Measurements from ENCODE around the gene SCAPER.

The SCAPER gene, protein sequence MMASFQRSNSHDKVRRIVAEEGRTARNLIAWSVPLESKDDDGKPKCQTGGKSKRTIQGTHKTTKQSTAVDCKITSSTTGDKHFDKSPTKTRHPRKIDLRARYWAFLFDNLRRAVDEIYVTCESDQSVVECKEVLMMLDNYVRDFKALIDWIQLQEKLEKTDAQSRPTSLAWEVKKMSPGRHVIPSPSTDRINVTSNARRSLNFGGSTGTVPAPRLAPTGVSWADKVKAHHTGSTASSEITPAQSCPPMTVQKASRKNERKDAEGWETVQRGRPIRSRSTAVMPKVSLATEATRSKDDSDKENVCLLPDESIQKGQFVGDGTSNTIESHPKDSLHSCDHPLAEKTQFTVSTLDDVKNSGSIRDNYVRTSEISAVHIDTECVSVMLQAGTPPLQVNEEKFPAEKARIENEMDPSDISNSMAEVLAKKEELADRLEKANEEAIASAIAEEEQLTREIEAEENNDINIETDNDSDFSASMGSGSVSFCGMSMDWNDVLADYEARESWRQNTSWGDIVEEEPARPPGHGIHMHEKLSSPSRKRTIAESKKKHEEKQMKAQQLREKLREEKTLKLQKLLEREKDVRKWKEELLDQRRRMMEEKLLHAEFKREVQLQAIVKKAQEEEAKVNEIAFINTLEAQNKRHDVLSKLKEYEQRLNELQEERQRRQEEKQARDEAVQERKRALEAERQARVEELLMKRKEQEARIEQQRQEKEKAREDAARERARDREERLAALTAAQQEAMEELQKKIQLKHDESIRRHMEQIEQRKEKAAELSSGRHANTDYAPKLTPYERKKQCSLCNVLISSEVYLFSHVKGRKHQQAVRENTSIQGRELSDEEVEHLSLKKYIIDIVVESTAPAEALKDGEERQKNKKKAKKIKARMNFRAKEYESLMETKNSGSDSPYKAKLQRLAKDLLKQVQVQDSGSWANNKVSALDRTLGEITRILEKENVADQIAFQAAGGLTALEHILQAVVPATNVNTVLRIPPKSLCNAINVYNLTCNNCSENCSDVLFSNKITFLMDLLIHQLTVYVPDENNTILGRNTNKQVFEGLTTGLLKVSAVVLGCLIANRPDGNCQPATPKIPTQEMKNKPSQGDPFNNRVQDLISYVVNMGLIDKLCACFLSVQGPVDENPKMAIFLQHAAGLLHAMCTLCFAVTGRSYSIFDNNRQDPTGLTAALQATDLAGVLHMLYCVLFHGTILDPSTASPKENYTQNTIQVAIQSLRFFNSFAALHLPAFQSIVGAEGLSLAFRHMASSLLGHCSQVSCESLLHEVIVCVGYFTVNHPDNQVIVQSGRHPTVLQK (N-terminal part only)

DNA sequence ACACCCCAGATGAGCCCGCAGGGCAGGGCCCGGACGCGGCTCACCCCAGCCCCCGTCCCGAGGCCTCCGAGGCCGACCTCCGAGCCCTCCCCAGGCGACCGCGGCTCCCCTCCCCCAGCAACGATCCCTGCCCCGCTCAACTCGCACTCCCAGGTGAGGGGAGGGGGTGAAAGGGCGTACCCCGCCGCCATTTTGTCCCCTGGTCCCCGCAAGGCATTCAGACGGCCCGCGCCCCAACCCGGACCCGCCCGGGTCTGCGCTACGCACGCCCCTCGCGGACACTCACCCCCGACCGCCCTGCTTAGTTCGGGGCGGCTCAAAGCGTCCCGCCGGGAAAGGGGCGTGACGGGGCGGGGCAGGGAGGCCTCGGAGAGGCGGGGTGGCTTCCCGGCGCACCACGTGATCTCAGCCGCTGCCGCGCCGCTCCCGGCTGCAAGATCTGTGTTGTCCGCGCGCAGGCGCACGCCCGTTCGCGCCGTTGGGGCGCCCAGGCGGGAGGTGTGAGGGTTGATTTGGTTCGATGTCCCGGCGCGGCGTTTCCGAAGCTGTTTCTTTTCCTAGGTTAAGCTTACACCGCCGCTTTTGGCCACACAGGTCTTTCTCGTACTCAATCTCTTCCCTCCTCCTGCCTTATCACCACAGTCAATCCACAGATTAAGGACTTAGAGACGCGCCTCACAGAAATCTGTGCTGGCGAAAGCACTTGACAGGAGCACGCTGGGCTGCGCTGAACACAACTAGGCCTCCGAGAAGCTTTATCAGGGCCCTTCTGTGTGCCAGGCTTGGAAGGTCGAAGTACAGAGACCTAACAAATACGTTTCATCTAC lies at the start of gene SCAPER:
Gene SCAPER (minus strand): TSS at position 328 of the 827 bp plus-strand sequence. CDS start 21,523 bp downstream, outside the sequence.
- DNase-seq (ENCODE audit: low read depth in 1 of 2, low spot score in 1 of 2): peak; percentile 83 to 84

DNA sequence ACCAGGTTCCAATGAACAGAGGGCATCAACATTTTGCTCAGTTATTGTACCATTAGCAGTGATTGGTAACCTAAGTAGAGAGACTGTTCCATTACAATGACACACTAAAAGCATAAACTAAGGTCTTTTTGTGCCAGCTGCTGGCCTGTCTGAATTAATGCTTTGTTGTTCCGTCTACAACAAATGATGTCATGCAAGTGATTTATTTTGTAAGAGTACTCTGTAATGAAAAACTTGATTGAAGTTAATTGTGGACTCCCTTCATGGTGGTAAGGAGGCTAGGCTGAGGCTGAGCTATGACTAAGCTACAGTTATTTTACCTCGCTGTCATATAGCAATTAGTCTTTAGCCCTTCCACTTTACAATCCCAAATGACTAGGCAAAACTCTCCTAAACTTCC lies 49.6 kb upstream of the SCAPER start:
- DNase-seq (ENCODE audit: low read depth in 1 of 2, low spot score in 1 of 2): no peak

DNA sequence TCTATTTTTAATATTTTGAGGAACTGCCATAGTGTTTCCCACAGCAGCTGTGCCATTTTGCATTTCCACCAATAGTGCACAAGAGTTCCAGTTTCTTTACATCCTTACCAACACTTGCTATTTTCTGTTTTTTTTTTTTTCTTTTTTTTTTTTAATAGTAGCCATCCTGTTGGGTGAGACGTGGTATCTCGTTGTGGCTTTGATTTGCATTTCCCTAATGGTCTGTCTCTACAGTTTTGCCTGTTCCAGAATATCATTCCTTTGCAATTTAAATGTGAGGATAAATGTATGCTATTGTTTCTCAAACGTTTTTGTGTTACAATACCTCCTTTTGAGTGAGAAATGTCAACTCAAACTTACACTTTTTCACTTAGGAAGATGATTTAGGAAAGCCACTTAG lies 48.8 kb upstream of the SCAPER start:
- no peak for DNase-seq (ENCODE audit: low read depth in 1 of 2, low spot score in 1 of 2)

DNA sequence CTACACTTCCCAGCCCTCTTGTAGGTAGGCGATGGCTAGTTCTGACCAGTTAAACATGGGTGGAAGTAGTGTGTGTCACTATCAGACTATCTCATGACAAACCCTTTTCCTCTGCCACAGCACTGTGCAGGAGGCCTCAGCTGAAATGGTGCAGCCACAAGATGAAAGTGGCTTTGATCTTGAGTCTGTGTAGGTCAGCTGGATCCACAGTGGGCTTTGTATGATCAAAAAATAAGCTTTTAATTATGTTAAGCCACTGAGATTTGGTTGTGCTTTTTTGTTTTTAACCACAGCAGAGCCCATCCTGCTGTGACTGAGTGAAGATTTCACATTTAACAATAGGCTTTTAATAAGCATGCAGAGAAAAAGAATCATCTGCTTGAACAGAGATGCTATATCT lies 46.1 kb upstream of the SCAPER start:
- DNase-seq (ENCODE audit: low read depth in 1 of 2, low spot score in 1 of 2): no peak

DNA sequence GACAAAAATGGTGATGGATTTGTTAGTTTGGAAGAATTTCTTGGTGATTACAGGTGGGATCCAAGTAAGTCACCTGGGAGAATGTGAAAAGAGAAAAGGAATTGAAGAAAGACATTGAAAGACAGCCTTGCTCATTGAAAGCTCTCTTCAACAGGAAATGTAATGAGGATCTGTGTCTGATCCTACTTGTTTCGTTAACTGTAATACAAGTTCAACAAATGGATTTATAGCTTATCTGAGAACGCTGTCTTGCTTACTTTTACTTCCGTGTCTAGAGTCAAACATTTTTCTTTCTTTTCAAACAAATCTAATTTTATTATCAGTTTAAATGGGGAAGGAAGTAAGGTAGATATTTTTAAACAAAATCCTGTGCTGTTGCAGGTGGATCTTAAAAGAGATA lies 42.3 kb upstream of the SCAPER start:
- no peak for DNase-seq (ENCODE audit: low read depth in 1 of 2, low spot score in 1 of 2)

DNA sequence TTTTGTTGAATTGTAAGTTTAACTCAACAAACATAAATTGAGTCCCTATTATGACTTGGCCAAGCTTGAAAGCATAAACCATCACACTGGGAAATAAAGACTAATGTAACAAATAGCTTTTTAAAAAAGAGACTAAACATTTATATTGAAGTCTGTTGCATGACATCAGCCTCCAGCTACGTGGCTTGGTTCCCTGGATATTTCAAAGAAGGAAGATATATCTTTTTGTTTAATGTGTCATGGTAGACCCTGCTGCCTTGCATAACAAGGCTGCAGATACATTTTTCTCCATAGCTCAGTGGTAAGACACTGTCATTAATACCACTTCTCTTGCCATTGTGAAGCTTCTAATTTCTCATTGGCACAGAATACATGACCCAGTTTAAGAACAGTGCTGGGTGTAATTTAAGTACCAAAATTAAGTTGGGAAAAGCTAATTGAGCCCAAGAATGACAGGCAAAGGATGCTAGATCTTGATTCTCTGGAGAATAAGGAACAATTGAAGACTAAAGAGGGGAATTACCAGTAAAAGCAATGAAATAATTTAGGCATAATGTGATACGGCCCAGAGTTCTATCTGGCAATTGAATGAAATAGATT lies 40.5 kb upstream of the SCAPER start:
- no peak for DNase-seq (ENCODE audit: low read depth in 1 of 2, low spot score in 1 of 2)

DNA sequence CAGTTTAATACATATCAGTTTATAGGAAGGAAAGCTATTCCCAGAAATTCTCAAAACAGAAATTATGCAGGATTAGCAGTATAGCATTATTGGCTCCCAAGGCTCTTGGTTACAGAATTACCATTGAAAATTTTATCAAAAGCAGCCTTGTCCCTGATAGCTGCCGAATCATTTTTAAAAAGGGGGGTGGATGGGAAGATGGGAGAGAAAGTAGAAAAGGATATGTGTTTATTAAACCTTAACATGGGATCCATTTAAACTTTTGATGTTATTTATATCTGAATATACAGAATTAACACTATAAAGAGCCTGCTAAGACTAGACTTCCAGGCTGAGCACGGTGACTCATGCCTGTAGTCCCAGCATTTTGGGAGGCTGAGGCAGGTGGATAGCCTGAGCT lies 37.2 kb upstream of the SCAPER start:
- DNase-seq (ENCODE audit: low read depth in 1 of 2, low spot score in 1 of 2): no peak

DNA sequence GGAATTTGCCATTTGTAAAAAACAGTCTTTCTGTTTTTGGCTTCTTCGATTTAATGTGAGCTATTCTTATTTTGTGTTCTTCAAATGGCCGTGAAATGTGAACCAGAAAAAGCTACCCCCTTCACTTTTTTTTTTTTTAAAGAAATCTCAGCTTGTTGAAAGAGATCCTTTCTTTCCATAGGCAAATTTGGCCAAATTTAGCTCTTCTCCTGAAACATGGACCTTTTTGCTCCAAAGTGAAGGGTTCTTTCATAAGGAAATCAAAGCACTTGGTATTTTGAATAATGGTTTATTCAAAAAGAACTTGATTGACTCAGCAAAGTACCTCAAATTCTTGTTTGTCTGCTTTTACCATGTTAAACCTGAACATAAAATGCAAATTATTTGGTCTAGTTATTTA lies 36.5 kb upstream of the SCAPER start:
- DNase-seq (ENCODE audit: low read depth in 1 of 2, low spot score in 1 of 2): no peak

DNA sequence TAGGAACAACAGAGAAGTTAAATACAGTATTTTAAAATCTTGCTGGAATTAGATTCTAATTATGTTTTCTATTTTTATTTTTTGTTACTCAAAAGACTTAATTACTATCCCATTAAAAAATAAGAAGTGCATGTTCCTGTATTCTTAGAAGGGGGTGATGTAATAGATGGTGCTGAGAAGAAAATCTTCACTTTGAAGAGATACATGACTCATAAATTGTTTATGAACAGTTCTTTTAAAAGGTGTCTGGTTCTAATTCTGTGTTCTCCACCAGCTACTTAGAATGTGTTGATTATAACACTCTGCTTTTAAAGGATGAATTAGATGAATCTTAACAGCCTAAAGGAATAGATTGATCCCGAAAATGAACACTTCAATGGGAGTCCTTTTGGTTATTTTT lies 34.6 kb upstream of the SCAPER start:
- no peak for DNase-seq (ENCODE audit: low read depth in 1 of 2, low spot score in 1 of 2)

DNA sequence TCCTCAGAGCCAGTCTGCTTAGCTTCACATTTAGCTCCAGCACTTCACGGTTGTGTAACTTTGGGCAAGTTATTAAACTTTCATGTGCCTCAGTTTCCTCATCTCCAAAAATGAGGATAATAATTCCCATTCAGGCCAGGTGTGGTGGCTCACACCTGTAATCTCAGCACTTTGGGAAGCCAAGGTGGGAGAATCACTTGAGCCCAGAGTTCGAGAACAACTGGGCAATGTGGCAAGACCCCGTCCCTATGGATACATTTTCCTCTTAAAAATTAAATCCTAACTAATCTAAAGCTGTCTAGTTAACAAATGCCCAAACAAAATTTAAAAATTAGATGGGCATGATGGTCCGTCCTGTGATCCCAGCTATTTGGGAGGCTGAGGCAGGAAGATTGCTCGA lies 33.6 kb upstream of the SCAPER start:
- no peak for DNase-seq (ENCODE audit: low read depth in 1 of 2, low spot score in 1 of 2)

DNA sequence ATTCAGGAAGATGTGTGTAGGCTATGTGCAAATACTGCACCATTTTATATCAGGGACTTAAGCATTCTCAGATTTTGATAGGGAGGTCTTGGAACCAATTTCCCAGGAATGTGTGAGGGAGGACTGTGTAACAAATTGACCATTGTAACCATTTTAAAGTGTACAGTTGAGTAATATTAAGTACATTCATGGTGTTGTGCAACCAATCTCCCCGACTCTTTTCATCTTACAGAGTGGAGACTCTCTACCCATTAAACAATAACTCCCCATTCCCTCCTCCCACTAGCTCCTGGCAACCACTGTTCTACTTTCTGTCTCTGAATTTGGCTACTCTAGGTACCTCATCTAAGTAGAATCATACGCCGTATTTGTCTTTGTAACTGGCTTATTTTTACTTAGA lies 31.5 kb upstream of the SCAPER start:
- no peak for DNase-seq (ENCODE audit: low read depth in 1 of 2, low spot score in 1 of 2)

DNA sequence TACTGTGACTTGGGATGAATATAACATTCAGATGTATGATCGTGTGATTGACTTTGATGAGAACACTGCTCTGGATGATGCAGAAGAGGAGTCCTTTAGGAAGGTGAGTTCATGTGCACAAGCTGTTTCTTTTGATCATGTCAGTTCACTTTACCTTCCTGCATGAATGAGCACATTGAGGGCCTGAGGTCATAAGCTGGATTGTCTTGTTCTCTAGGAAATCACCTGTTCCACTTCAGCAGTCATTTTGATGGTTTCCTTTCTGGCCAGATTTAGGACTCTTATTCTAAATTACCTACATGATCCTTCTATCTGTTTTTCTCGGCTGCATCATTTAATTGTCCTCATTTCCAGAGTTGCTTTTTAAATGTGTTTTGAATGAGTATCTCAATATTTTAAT lies 30.5 kb upstream of the SCAPER start:
- no peak for DNase-seq (ENCODE audit: low read depth in 1 of 2, low spot score in 1 of 2)

DNA sequence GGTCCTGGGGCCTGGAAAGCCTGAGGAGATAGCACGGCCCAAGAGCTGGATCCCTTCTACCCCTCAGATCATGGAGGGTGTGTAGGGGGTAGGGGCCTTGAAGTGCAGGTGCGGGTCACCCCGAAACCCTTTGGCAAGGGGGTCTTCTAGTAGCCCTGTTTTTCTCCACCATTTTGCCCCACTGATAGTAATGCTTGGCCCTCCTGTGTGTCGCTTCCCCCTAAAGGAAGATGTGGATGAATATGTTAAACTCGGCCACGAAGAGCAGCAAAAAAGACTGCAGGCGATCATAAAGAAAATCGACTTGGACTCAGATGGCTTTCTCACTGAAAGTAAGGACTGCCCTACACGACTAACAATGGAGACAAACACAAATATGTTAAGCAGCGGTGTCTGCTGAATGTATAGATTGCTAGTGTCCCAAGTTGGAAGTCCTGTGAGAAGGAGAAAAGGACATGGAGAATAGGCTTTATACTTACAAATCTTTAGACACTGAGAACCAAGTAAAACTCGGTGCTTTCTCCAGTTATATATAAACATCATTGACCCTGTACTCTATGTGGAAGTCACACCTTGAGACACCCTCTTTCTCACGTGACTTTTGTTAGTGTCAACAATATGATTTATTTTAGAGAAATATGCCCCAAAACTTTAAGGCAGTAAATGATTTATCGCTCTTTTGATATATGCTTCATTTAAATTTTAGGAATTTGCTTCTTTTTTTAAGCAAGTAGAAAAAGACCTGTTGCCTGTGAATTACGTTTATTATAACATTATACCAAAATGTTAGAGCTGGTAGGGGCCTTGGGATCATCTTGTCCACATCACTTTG lies 27.2 kb upstream of the SCAPER start:
- DNase-seq (ENCODE audit: low read depth in 1 of 2, low spot score in 1 of 2): no peak

DNA sequence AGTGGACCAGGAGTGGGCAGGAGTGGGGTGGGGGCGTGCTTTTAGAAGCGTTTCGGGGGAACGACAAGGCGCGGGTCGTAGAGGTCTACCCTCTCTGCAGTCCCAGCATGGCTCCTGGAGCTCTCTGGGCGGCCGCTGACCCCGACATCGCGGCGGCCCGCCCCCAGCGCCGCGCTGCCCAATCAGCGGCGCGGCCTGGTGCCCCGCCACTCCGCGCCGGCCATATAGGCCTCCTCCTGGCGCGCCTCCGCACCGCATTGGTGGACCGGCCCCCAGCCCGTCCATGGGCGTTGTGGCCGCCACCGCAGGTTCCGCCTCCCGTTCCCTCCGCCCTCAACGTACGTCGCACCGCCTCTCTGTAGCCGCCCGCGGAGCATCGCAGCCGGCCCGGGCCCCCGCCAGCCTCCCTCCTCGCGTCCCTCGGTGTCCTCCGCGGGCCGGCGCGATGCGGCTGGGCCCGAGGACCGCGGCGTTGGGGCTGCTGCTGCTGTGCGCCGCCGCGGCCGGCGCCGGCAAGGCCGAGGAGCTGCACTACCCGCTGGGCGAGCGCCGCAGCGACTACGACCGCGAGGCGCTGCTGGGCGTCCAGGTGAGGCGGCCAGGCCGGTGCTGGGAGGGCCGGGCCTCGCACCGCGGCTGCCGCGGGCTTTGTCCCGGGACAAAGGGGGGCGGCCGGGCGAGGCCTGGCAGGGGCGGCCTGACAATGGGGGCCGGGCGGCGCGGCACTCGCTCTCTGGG lies 26.4 kb upstream of the SCAPER start, which contains the start of gene RCN2:
Gene RCN2 (plus strand): TSS at position 353 of the 738 bp plus-strand sequence. CDS start 93 bp downstream, at position 446.
- peak; percentile 76 to 88 for DNase-seq (ENCODE audit: low read depth in 1 of 2, low spot score in 1 of 2)

DNA sequence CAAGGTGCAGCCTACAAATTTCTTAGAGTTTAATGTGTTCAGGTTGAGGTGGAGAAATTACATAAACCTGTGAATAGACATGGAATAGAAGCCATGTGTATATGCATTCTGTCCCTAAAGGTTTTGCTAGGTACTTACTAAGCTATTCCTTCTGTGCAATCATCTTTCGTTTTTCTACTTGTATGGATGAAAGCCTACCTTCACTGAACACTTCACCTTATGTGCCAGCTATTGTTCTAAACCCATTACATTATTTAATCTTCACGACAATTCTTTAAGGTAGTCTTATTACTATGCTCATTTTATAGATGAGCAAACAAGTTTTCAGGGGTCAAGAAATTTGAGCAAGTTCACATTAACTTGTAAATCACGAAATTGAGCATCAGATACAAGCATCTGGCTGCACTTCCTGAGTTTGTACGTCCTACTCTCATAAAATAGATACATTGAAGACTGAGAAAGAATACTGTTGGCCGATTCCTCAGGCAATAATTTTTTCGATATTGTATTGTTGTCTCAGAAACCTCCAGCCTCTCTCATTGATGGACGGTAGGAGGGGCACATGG lies 25.8 kb upstream of the SCAPER start:
- DNase-seq (ENCODE audit: low read depth in 1 of 2, low spot score in 1 of 2): no peak

DNA sequence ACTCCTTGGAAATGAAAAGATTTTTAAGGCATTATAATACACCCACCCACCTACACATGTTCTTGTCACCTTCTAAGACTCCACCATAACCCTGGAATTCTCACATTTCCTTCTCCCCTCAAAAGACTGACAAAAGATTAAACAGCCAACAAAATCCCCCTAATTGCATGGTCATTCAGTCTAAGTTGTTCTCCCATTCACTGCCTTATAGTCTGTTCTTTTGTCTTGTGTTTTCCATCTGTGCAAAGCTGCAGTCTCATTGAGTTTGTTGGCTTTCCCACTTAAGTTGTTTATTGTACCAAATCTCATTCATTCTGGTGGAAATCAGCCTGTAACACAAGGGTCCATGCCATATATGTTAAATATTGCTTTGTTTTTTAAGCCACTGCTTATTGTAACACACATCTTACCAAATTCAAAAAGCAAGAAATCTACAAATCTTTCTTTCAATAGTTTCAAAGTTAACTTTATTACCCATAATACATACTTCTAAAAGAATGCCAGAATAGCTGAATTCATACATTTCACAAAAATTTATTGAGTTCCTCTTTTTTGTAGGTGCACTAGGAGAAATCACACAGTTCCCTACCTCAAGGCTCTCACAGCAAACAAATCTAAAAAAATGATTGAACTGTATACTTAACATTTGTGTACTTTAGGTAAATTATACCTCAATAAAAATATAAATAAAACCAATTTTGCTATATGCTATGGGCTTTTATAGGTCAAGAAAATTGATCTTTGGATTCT lies 24.0 kb upstream of the SCAPER start:
- DNase-seq (ENCODE audit: low read depth in 1 of 2, low spot score in 1 of 2): no peak

DNA sequence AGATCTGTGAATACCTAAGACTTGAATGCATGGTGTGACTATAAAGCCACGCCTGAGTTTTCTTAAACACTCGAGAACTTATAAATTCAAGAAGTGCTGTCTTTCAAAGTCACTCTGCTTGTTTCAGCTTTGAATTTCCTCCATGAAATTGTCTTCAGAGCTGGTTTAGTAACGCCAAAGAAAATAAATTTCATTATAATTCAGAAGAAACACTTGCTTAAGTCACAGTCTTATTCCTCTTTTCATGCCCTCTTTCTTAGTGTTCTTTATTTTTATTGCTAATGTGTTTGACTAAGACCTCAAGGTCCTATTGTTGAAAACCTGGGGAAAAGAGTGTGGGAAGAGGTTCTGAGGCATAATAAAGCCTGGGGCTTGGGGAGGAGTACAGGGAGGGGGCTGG lies 23.1 kb upstream of the SCAPER start:
- DNase-seq (ENCODE audit: low read depth in 1 of 2, low spot score in 1 of 2): no peak
